ENCODE data around the gene SHC3. TPM values are rescaled to one million over a fixed set of nuclear protein-coding genes. Genes with fewer than 3 reads are reported as not detected.

SHC3 gene
- total and polyA plus RNA-seq, 2 experiments from 2014 or later: 1.3 to 2.9 TPM

GRCh38 chr9:89183146-89183545 lies 4.5 kb upstream of the SHC3 start:
- no peak overlapping the region for H3K4me3 Mint-ChIP-seq
- H3K27ac Mint-ChIP-seq: no peak overlapping the region
- no peaks in the 10 kb centered on the region for H3K9me3 Mint-ChIP-seq
- no peaks in the 10 kb centered on the region; the same call in 1 of the 2 replicates for H4K20me1 ChIP-seq (replicated peaks; ENCODE audit: insufficient read depth)
- H3K27me3 ChIP-seq (ENCODE audit: insufficient read depth): peaks cover 16% of the 10 kb centered on the region
- peaks cover 7% of the 10 kb centered on the region; the same call in 1 of the 2 replicates for H3F3A ChIP-seq (replicated peaks; ENCODE audit: low read depth)
- no peaks in the 10 kb centered on the region for H3K79me2 ChIP-seq (replicated peaks; ENCODE audit: insufficient read depth)
- DNase-seq (ENCODE audit: low spot score) (no peak), ATAC-seq (no peak)
- peak; percentile 33 to 51 for TF ChIP-seq CTCF (conservative IDR thresholded peaks at IDR 0.05; ENCODE audit: low read depth in 2 of 2)
- no peak for TF ChIP-seq ZNF114 (CRISPR knock-in tag; IDR thresholded peaks at IDR 0.05)
- H3K4me2 ChIP-seq: no peak overlapping the region
- no peaks in the 10 kb centered on the region; the same call in 2 of the 3 replicates for H3K36me3 Mint-ChIP-seq (ENCODE audit: low read depth)
- peaks cover 4% of the 10 kb centered on the region; the same call in 1 of the 2 replicates for H3K9me2 ChIP-seq (ENCODE audit: insufficient read depth)
- H3K36me3 ChIP-seq (ENCODE audit: insufficient read depth): no peaks in the 10 kb centered on the region
- H3K27me3 Mint-ChIP-seq (ENCODE audit: insufficient read depth, low read depth, poor library complexity): peaks cover 32% of the 10 kb centered on the region
- no peak overlapping the region for H2AFZ ChIP-seq
- H3K4me1 Mint-ChIP-seq: peaks cover 33% of the 10 kb centered on the region
- H3K4me3 ChIP-seq: no peak overlapping the region
- H3K4me1 ChIP-seq (ENCODE audit: insufficient read depth): peaks cover 12% of the 10 kb centered on the region
- H3K27ac ChIP-seq (ENCODE audit: low read depth): no peak overlapping the region

- DNase-seq (ENCODE audit: low spot score): no peak
- Histone ChIP-seq H3K27me3 (ENCODE audit: insufficient read depth) (peaks cover 21% of the 10 kb centered on the region), H4K20me1 (replicated peaks; ENCODE audit: insufficient read depth) (no peaks in the 10 kb centered on the region; the same call in 1 of the 2 replicates), H3K36me3 (ENCODE audit: insufficient read depth) (no peaks in the 10 kb centered on the region), H2AFZ (no peak overlapping the region), H3K4me3 (no peak overlapping the region), H3K9me2 (ENCODE audit: insufficient read depth) (peaks cover 4% of the 10 kb centered on the region; the same call in 1 of the 2 replicates), H3F3A (replicated peaks; ENCODE audit: low read depth) (peaks cover 7% of the 10 kb centered on the region; the same call in 1 of the 2 replicates), H3K4me2 (no peak overlapping the region), H3K79me2 (replicated peaks; ENCODE audit: insufficient read depth) (no peaks in the 10 kb centered on the region), H3K4me1 (ENCODE audit: insufficient read depth) (peaks cover 12% of the 10 kb centered on the region), H3K27ac (ENCODE audit: low read depth) (no peak overlapping the region)
- Mint-ChIP-seq H3K36me3 (ENCODE audit: low read depth) (no peaks in the 10 kb centered on the region; the same call in 2 of the 3 replicates), H3K9me3 (no peaks in the 10 kb centered on the region), H3K27me3 (ENCODE audit: insufficient read depth, low read depth, poor library complexity) (peaks cover 36% of the 10 kb centered on the region), H3K27ac (no peak overlapping the region), H3K4me1 (peaks cover 33% of the 10 kb centered on the region), H3K4me3 (no peak overlapping the region)
- no peak for ATAC-seq
- TF ChIP-seq POLR2AphosphoS5 (IDR thresholded peaks at IDR 0.05; ENCODE audit: low read depth) (no peak), STAT1 (IDR thresholded peaks at IDR 0.05; ENCODE audit: unreplicated experiment) (no peak), ZNF331 (CRISPR knock-in tag; IDR thresholded peaks at IDR 0.05; ENCODE audit: low read depth) (no peak), EZH2 (IDR thresholded peaks at IDR 0.05; ENCODE audit: low read depth, unreplicated experiment) (no peak), ZNF114 (CRISPR knock-in tag; IDR thresholded peaks at IDR 0.05) (no peak), NANOG (IDR thresholded peaks at IDR 0.05; ENCODE audit: borderline replicate concordance) (no peak), REST (IDR thresholded peaks at IDR 0.05; ENCODE audit: unreplicated experiment) (no peak), EZH2phosphoT487 (IDR thresholded peaks at IDR 0.05; ENCODE audit: unreplicated experiment) (no peak), ZNF462 (CRISPR knock-in tag; IDR thresholded peaks at IDR 0.05) (no peak)
Measured at GRCh38 chr9:89182369-89182768, 3.8 kb upstream of the SHC3 start.

Measured in GM23338 (cell line).